Transverse colon (tissue), 4 donors: ENCODE measurements around the gene PBX1. TPM values are rescaled to one million over a fixed set of nuclear protein-coding genes. Genes with fewer than 3 reads are reported as not detected.

Source experiments
- DNase-seq: peaks from one replicate; pipeline ENCODE4 v3.0.0-alpha.2; 2019
- H3K27ac ChIP-seq, 4 donors: fragments of 200-600 bp; sonication (generic); 2 replicates each; pipeline ENCODE4 v1.5.1; 2016 to 2018; ENCODE audit warnings: inconsistent platforms in 4 of 4
- H3K27me3 ChIP-seq: fragments of 200-600 bp; sonication (generic); 2 replicates; pipeline ENCODE4 v1.5.1; 2017; ENCODE audit warnings: inconsistent platforms
- H3K36me3 ChIP-seq, 4 donors: fragments of 200-600 bp; sonication (generic); 2 replicates each; pipeline ENCODE4 v1.5.1; 2017 to 2019; ENCODE audit warnings: inconsistent platforms in 4 of 4
- H3K4me1 ChIP-seq, 4 donors: fragments of 200-600 bp; sonication (generic); 2 replicates each; pipeline ENCODE4 v1.5.1; 2017 to 2020; ENCODE audit warnings: inconsistent platforms in 4 of 4
- H3K4me3 ChIP-seq, 4 donors: fragments of 200-600 bp; sonication (generic); 1 replicate in 1 of 4; 2 replicates in 3 of 4; pipeline versions ENCODE4 v1.5.1 to v1.6.1; 2017 to 2019; ENCODE audit warnings: inconsistent platforms in 4 of 4
- H3K9me3 ChIP-seq, 2 donors: fragments of 200-600 bp; sonication (generic); 2 replicates each; pipeline ENCODE4 v1.5.1; 2017 to 2019; ENCODE audit warnings: inconsistent platforms in 2 of 2
- EP300 ChIP-seq: sonication (generic); formaldehyde crosslinking; IDR thresholded peaks from one replicate; pipeline ENCODE4 v1.6.1; 2017; ENCODE audit warnings: antibody characterized with exemption, low read depth
- POLR2A ChIP-seq: fragments of 450-650 bp; IDR thresholded peaks from one replicate; pipeline ENCODE4 v1.6.1; 2016; ENCODE audit warnings: antibody characterized with exemption, mild to moderate bottlenecking, moderate library complexity
- POLR2AphosphoS5 ChIP-seq, 3 donors: sonication (generic); formaldehyde crosslinking; IDR thresholded peaks; one replicate each; pipeline ENCODE4 v1.6.1; 2016; ENCODE audit warnings: antibody characterized with exemption in 3 of 3
- WGBS, 2 donors: methylation state at CpG; one replicate each; pipeline ENCODE4 v1.1.5; 2018; ENCODE audit warnings: low coverage in 1 of 2; 5-methylcytosine and 5-hydroxymethylcytosine counted together
- in situ Hi-C, 4 donors: fragments of 200-750 bp; cut with MboI; loops; one replicate each; pipeline versions ENCODE4 v1.15.0 to v1.15.1; 2017; ENCODE audit warnings: low sequenced_read_pairs in 3 of 4, low pct_ligation_motif_present in 1 of 4, low pct_unique_long_range_greater_than_20kb in 1 of 4
- intact Hi-C: fragments of 100-400 bp; cut with DNase I; formaldehyde crosslinking; loops from one replicate; pipeline ENCODE4 v1.15.1; 2023; ENCODE audit warnings: low total_unique reads
- total RNA-seq, 4 donors: library from RNA; depleted of rRNA; stranded (reverse); fragments of >200 nt; gene quantifications; one replicate each; pipeline ENCODE4 v1.1.0, GENCODE V29; 2016
- TF ChIP-seq, protein P1 (sequence below), 5 experiments: fragments of 200-600 bp in 3 of 5; fragments of 450-650 bp in 2 of 5; sonication (generic) in 3 of 5; IDR thresholded peaks; 1 replicate in 2 of 5; 2 replicates in 3 of 5; pipeline ENCODE4 v1.5.1; 2016 to 2017; ENCODE audit warnings: antibody characterized with exemption in 5 of 5, inconsistent platforms in 3 of 5, mild to moderate bottlenecking in 2 of 5, moderate library complexity in 1 of 5

PBX1 gene
- total RNA-seq, 4 donors from 2014 or later = 46.8 to 77.2 (median 50.7) TPM

DNA sequence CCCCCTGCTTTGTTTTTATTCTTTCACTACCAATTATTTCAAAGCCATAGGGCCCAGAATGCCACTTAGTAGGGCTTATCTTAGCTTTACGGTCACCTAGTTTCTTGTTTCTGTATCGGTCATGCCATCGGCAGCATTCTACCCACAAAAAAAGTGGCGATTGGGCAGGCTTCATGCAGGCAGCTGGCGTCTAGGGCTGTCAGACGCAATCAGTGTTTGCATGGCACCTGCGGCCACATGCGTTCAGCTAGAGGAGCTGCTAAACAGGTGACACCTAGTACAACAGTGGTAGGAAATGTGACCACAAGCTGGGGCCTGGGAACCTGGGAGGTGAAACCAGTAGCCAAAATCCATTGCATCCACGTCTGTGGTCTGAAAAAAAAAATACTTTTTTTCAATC is 262.7 kb downstream of the PBX1 start:
- no peak for TF ChIP-seq POLR2A
- no peak for TF ChIP-seq EP300
- no peak for TF ChIP-seq POLR2AphosphoS5 (IDR thresholded peaks at IDR 0.05)
- TF ChIP-seq, protein P1, sequence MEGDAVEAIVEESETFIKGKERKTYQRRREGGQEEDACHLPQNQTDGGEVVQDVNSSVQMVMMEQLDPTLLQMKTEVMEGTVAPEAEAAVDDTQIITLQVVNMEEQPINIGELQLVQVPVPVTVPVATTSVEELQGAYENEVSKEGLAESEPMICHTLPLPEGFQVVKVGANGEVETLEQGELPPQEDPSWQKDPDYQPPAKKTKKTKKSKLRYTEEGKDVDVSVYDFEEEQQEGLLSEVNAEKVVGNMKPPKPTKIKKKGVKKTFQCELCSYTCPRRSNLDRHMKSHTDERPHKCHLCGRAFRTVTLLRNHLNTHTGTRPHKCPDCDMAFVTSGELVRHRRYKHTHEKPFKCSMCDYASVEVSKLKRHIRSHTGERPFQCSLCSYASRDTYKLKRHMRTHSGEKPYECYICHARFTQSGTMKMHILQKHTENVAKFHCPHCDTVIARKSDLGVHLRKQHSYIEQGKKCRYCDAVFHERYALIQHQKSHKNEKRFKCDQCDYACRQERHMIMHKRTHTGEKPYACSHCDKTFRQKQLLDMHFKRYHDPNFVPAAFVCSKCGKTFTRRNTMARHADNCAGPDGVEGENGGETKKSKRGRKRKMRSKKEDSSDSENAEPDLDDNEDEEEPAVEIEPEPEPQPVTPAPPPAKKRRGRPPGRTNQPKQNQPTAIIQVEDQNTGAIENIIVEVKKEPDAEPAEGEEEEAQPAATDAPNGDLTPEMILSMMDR (IDR thresholded peaks at IDR 0.05) = no peak
- in situ Hi-C loops (no loop called here), intact Hi-C loops (loop anchor here (10.0 kb wide), 1 partner anchor 133 kb away; no protein-coding TSS in a partner anchor)
- Histone ChIP-seq H3K27me3 (no peaks in the 10 kb centered on the region), H3K36me3 (peaks cover 0 to 10% (median 2%) of the 10 kb centered on the region in 4 donors), H3K4me3 (no peak overlapping the region), H3K9me3 (no peaks in the 10 kb centered on the region), H3K4me1 (peaks cover 0 to 16% (median 9%) of the 10 kb centered on the region in 4 donors), H3K27ac (no peak overlapping the region)
- no peak for DNase-seq
- WGBS, 2 donors = 75 to 94% methylated on average over 2 to 9 of the region's 9 CpGs

DNA sequence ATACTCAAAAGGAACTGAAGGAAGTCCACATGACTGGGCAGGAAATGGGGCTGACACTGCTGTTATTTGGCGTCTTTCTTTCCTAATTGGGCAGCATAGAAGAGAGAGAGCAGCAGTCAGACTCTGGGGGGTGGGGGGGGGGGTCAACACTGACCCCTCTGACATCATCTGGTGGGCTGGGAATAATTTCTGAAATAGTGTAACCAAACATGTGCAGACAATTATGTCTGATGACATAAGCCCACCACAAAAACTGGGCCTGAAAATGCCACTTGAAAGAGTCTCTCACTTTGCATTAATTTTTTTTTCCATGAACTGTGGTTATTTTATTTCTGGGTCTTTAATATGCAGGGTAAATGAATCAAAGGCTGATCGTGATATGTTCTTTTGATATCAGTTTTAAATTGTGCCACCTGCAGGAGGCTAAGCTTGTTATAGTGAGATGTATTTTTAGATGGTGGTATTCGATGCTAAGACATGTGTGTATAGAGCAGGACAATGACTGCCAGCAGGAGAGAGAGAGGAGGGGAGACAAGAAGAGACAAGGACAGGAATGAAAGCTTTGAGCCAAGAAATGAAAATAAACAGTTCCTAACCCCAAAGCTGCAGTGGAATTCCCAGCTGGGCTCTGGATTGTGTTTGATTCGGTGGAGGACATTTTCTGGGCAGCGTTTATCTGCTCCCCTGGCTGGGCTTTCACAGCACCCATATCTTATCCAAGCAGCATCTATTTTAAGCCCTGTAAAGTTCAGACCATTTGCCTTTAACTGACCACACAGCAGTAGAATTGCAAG is 264.7 kb downstream of the PBX1 start:
- peaks cover 0 to 10% (median 2%) of the 10 kb centered on the region in 4 donors for H3K36me3 ChIP-seq
- 66 to 82% methylated on average over 3 to 5 of the region's 5 CpGs for WGBS, 2 donors
- in situ Hi-C loops = no loop called here
- H3K27me3 ChIP-seq = no peaks in the 10 kb centered on the region
- H3K4me1 ChIP-seq = peaks cover 0 to 16% (median 9%) of the 10 kb centered on the region in 4 donors
- peak overlapping the region; percentile 7 to 76 (median 55) for H3K27ac ChIP-seq
- H3K9me3 ChIP-seq = no peaks in the 10 kb centered on the region
- TF ChIP-seq EP300 (peak; percentile 26), POLR2A (no peak), POLR2AphosphoS5 (IDR thresholded peaks at IDR 0.05) (peak; percentile 86 to 94 (median 87))
- TF ChIP-seq, protein P1 (IDR thresholded peaks at IDR 0.05) = peak in 1 of 5 experiments; percentile 25
- DNase-seq = peak; percentile 27
- H3K4me3 ChIP-seq = no peak overlapping the region
- intact Hi-C loops = loop anchor here (10.0 kb wide), 1 partner anchor 131 kb away; no protein-coding TSS in a partner anchor

- H3K4me1 ChIP-seq = peaks cover 0 to 16% (median 9%) of the 10 kb centered on the region in 4 donors
Measured at GRCh38 chr1:164824542-164824941, 265.6 kb downstream of the PBX1 start.

GRCh38 chr1:164830628-164831027 is 271.6 kb downstream of the PBX1 start:
- Histone ChIP-seq H3K27me3 (no peaks in the 10 kb centered on the region), H3K4me1 (peaks cover 0 to 5% (median 0%) of the 10 kb centered on the region in 4 donors), H3K9me3 (no peaks in the 10 kb centered on the region), H3K4me3 (no peak overlapping the region), H3K27ac (peak overlapping the region in 1 of 4 donors; percentile 18), H3K36me3 (no peaks in the 10 kb centered on the region)
- TF ChIP-seq EP300 = no peak
- TF ChIP-seq, protein P1 (IDR thresholded peaks at IDR 0.05) = no peak
- TF ChIP-seq POLR2A = no peak
- no peak for TF ChIP-seq POLR2AphosphoS5 (IDR thresholded peaks at IDR 0.05)
- WGBS, 2 donors = 61% methylated on average over 4 of the region's 4 CpGs
- in situ Hi-C loops = no loop called here
- no peak for DNase-seq
- intact Hi-C loops = no loop called here

More at GRCh38 chr1:164824542-164824941, 265.6 kb downstream of the PBX1 start:
- intact Hi-C loops = loop anchor here (10.0 kb wide), 1 partner anchor 130 kb away; no protein-coding TSS in a partner anchor
- Histone ChIP-seq H3K9me3 (no peaks in the 10 kb centered on the region), H3K27me3 (no peaks in the 10 kb centered on the region), H3K27ac (peak overlapping the region; percentile 7 to 76 (median 55)), H3K36me3 (peaks cover 0 to 10% (median 2%) of the 10 kb centered on the region in 4 donors), H3K4me3 (no peak overlapping the region)
- in situ Hi-C loops = no loop called here
- TF ChIP-seq, protein P1 (IDR thresholded peaks at IDR 0.05) = no peak
- TF ChIP-seq POLR2AphosphoS5 (IDR thresholded peaks at IDR 0.05) (no peak), EP300 (no peak), POLR2A (no peak)
- no peak for DNase-seq
